ENCODE measurements around the gene HCAR1. TPM values are rescaled to one million over a fixed set of nuclear protein-coding genes. Genes with fewer than 3 reads are reported as not detected.
"Not testable (repeated sequence)": the region's sequence is repeated elsewhere in the genome, so short reads cannot be mapped to it uniquely, and the experiment has no call there.

HCAR1 gene
- polyA plus RNA-seq, 10 donors, result 0.07 to 1.5 (median 0.19) TPM

DNA sequence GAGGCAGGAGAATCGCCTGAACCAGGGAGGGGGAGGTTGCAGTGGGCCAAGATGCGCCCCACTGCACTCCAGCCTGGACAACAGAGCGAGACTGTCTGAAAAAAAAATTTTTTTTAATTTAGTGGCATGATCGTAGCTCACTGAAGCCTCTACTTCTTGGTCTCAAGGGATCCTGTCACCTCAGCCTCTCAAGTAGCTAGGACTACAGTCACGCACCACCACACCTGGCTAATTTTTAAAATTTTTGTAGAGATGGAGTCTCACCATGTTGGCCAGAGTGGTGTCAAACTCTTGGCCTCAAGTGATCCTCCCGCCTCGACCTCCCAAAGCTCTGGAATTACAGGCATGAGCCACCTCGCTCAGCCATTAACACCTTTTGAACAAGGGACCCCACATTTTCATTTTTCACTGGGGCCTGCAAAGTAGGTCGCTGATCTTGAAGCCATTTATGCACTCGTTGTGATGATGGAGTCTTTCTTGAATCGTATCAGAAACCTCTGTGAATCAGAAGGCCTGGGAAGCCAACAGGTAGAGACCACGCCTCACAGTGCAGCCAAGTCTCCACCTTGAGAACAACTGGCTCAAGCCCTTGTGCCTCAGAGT lies 5.9 kb downstream of the HCAR1 start:
- DNase-seq, result no peak

DNA sequence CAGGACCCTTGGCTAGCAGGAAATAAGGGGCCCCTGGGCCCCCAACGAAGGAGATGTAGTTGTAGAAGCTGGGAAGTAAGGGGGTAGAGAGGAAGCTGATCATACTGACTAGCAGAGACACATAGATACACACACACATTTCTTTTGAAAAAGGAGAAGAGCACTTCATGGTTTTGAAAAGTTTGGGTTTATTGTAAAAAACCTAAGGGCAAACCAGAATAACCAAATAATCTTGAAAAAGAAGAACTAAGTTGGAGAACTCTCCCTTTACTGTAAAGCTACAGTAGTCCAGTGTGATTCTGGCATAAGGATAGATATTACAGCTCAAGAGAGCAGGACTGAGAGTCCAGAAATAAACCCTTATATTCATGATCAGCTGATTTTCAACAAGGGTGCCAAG lies 8.3 kb downstream of the HCAR1 start:
- no peak for DNase-seq

GRCh38 chr12:122721057-122721545 lies 9.5 kb downstream of the HCAR1 start:
- no peak for DNase-seq

- not testable (repeated sequence) for DNase-seq
Observed at GRCh38 chr12:122716658-122717057, 14.0 kb downstream of the HCAR1 start, which contains the start of gene HCAR3. Gene HCAR3, minus strand, starts transcription at chr12:122716811. Its CDS starts 74 bp downstream, at chr12:122716737.

- DNase-seq, result not testable (repeated sequence)
Observed at GRCh38 chr12:122715211-122715610, 15.4 kb downstream of the HCAR1 start.

DNA sequence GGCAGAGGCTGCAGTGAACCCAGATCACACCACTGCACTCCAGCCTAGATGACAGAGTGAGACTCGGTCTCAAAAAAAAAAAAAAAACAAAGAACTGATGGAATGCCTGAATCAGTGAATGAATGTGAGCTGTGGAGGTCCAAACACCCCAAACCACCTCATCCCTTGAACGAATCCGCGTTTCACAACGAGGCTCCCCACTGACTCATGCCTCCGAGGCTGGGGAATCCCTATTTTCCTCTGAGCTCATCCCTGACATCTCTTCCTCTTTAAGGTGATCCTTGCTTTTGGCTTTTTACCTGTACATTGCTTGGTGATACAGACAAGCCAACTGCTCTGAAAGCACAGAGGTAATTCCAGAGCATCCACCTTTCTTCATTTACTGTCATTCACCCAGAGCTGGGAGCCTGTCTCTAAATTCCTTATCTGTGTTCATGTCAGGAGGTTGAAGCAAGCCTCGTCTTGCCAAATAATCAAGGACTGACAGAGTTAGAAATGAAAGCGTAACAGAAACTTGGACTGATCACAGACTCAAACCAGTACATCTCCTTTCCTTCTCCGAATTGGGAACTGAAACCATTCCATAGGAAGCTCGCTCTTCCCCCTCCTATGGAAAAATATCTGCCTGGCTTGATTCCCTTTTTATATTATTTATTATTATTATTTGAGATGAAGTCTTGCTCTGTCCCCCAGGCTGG lies 17.0 kb downstream of the HCAR1 start:
- DNase-seq, result not testable (repeated sequence)

- not testable (repeated sequence) for DNase-seq
Observed at GRCh38 chr12:122711266-122711665, 19.4 kb downstream of the HCAR1 start.

- not testable (repeated sequence) for DNase-seq
Observed at GRCh38 chr12:122710341-122710740, 20.3 kb downstream of the HCAR1 start.

DNA sequence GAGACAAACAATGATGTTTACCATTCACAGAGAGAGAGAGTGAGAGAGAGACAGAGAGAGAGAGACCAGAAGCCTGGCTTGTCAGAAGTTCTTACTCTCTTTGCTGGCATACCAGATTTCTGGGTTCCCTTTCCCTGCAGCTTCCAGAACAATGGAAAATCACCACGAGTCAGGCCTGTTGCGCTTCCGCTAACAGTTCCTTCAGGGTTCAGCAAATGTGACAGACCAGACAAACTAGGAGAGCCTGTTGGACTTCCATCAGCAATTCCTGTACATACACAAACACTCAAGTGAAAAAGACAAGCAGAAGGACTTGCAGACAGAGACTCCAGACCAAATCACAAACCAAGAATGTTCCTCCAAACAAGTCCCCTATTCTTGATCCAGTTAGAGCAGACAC lies 21.4 kb downstream of the HCAR1 start:
- not testable (repeated sequence) for DNase-seq

GRCh38 chr12:122703841-122704240 lies 26.8 kb downstream of the HCAR1 start:
- not testable (repeated sequence) for DNase-seq

GRCh38 chr12:122702890-122703611 lies 27.6 kb downstream of the HCAR1 start, which contains the start of gene HCAR2:
Gene HCAR2, minus strand, starts transcription at chr12:122703357. Its CDS starts 74 bp downstream, at chr12:122703283.
- DNase-seq, result not testable (repeated sequence)

GRCh38 chr12:122701481-122701880 lies 29.2 kb downstream of the HCAR1 start:
- not testable (repeated sequence) for DNase-seq

GRCh38 chr12:122700038-122700710 lies 30.5 kb downstream of the HCAR1 start:
- not testable (repeated sequence) for DNase-seq

- not testable (repeated sequence) for DNase-seq
Observed at GRCh38 chr12:122696922-122697321, 33.7 kb downstream of the HCAR1 start.

DNA sequence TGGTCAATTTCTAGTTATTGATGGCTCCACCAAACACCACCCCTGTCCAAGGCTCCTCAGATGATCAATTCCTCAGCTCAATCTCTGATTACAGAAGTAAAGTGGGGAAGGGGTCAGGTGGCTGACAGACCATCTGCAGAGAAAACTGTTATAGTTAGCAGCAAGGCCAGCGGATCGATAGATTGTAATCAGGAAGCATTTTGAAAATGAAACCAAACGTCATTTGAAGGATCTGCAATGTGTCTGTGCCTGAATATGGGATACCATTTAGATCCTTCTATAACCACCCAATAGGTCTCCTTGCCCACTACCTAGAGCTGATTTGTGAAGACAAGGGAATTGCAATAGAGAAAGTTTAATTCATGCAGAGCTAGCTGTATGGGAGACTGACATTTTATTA lies 39.1 kb downstream of the HCAR1 start:
- no peak for DNase-seq

DNA sequence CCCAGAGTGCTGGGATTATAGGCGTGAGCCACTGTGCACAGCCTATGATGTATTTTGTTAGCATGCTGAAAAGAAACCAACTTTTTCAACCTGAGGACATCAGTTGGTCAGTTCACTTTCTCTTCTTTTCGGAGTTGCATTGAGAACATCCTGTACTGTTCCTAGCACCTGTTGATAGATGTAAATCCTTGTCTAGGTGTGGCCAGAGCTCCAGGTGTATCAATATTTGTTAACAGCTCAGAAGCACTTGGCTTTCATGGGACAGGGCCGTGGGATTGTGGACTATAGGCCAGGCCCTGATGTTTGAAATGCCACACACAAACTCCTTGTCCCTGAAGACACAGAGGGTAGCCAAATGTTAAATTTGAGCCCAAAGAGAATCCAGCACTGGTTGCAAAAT lies 42.4 kb downstream of the HCAR1 start:
- DNase-seq, result no peak

DNA sequence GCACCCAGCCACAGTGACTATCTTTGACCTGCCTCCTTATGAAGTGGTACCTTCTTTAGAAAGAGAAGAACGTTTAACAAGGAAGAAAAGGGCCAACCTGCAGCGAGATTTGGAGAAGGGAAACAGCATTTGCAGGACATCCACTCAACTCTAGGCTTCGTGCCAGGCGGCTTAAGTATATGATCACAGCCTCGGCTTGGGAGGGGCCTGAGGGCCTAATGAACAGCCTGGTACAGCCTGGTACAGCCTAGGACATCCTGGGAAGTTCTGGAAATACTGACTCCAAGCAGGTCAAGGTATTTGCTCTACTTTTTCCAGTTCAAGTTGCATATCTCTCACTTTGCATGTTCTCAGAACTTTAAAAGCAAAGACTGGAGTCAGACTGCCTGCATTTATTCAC lies 43.6 kb downstream of the HCAR1 start:
- DNase-seq, result no peak

GRCh38 chr12:122686538-122686937 lies 44.1 kb downstream of the HCAR1 start:
- DNase-seq, result no peak

DNA sequence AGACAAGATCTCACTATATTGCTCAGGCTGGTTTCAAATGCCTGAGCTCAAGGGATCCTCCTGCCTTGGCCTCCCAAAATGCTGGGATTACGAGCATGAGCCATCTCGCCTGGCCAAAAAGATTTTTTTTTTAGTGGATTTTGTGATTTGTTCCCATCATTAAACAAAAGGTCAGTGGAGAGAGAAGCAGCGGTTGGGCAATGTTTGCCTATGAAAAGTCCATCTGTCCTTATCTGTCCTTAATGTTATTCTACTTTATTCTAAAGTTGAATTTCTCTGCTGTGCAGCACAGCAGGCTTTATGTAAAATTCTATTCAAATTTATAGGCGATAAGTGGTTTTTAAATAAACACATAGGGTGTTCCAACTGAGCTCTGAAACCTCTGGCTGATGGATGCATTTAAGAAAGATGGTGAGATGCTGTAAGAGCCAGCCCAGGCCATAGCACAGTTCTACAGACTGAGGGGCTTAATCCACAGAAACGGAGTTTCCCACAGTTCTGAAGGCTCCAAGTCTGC lies 46.3 kb downstream of the HCAR1 start:
- DNase-seq, result no peak

DNA sequence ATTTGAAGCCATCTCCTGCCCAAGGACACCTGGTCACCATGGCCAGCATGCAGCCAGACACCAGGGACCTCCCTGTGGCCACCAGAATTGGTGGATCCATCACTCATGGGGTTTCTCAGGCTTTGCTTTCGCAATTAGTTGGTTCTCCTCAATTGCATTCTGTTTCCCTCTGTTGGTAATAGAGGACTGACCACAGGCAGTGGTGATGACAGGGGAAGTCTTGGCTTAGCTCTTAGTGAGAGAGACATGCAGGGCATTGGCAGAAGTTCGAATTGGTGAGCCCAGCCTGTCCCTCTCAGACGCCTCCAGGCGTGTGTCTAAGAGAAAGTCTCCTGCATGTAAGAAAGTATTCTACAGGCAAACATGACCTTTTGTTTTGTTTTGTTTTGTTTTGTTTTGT lies 48.8 kb downstream of the HCAR1 start:
- DNase-seq, result peak in 1 of 3 donors; percentile 10

DNA sequence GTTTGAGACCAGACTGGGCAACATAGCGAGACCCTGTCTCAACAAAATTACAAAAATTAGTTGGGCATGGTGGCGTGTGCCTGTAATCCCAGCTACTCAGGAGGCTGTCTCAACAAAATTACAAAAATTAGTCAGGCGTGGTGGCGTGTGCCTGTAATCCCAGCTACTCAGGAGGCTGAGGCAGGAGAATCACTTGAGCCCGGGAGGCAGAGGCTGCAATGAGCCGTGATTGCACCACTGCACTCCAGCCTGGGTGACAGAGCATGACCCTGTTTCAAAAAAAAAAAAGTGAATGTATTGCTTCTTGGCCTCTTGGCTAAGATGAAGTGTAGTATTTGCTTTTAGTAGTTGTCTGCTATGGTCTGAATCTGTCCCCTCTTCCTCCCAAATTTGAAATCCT lies 49.7 kb downstream of the HCAR1 start:
- DNase-seq, result not testable (repeated sequence)

GRCh38 chr12:122676781-122677180 lies 53.9 kb downstream of the HCAR1 start:
- not testable (repeated sequence) for DNase-seq
